HG03280 (cell line): ENCODE data around the gene CELF4.
A peak's percentile ranks its signal among the peaks of the same experiment; 100 is the strongest.

Experiments
- ATAC-seq: cut with Tn5 transposase; IDR thresholded peaks from one replicate; pipeline ENCODE4 v1.9.1; 2021; ENCODE audit warnings: mild to moderate bottlenecking, moderate library complexity; ENCODE audit not compliant: unreplicated experiment

CELF4 gene

DNA sequence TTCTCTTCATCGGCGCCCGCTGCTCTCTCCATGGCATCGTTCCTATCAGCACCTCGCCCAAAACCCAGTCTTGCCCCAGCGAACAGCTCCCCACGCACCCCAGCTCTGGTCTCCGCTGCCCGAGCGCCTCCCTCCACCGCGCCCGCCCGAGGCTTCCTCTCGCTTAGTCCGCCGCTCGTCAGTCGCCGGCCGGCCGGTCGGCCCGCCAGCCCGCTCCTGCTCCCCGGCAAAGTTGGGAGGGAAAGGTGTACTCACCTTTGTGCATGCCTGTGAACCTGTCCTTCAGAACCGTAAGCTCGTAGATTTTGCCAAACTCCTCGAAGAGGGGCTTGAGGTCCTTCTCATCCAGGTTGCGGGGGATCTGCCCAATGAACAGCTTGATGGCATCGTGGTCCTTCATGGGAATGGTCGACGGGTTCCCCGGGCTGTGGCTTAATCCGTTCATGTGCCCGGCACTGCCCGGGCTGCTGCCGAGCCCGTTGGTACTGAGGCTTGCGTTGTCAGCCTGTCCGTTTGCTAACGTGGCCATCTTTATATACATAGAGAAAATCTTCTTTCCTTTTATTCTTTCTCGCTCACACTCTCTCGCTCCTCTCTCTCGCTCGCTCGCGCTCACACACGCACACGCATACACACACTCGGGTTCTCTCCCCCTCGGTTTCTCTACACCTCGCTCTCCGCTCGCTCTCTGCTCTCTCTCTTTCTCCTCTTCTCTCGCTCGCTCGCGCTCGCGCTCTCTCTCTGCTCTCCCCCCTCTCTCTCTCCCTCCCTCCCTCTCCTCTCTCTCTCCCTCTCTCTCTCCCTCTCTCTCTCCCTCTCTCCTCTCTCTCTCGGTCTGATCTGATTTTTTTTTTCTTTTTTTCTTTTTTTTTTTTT, at the start of gene CELF4:
CELF4 (minus strand) TSS at position 698 of the 876 bp plus-strand sequence.
- ATAC-seq = no peak

DNA sequence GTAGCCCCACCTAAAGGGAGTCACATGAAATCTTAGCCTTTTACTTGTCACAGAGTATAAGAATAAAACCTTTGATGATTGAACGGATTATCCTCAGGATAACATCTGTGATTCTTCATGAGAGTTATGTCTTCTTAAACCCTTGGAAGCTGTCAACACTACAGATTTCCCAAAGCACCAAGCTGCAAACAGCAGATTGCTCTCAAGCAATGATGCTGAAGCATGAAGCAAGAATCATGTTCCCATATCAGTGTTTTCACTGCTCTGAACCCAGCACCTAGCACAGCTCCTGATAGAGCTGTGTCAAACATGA, 47.6 kb upstream of the CELF4 start:
- no peak for ATAC-seq

DNA sequence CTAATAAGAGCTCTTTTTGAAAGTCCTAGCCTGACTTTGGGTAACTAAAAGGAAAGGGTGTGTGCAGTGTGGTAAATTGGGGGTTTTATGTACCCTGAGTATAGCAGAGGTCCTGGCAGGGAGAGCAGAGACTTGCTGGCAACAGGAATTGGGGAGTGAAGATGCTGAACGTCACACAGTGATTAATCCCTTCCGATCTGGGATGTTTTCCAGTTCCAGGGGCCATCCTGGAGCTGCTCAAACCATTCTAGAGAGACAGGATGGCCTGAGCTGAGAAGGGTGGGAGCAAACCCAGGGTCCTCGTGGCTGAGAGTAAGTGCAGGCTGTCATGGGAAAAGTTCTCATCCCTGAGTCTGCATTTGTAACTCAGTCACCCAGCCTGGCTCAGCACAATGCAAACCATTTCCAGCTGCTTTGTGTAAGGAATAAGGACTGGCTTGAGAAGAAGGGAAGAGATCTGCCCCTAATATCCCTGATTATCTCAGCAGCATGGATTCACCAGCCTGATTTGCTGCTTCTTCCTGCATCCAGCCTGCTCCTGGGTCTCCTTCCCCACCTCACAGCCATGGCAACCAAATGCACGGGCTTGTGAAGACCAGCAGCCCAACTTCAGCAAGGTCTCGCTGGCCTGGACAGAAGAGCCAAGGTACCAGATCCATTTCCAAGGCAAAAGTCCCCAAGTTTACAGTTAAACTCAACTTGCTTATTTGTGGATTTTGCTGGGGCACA, 47.1 kb upstream of the CELF4 start:
- ATAC-seq = no peak

DNA sequence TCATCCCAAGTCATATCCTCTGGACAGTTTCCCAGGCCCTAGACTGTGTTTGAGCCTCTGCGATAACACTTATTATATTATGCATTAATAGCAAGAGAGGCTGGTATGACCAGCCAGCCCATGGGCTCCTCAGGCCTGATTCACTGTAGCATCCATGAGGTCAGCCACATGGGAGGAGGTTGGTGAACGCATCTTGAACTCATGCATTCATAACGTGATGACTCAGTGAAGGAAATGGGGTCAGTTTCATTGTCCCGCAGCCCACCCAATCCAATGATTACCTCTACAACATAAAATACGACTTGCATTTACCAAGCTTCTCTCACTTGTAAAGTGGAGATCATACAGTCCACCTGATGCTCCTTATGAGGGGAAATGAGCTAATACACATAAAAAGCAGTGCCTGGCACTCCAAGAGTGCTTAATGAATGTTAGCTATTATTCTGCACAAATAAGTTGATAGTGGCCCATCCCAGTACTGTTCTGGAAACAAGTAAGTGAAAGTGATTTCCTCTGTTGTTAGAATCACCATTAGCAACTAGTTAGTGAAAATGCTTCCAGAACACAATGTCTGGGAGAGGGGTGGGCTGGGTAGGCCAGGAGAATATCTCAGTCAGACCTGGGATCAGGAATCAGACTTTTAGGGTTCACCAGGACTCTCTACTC, 46.1 kb upstream of the CELF4 start:
- no peak for ATAC-seq

DNA sequence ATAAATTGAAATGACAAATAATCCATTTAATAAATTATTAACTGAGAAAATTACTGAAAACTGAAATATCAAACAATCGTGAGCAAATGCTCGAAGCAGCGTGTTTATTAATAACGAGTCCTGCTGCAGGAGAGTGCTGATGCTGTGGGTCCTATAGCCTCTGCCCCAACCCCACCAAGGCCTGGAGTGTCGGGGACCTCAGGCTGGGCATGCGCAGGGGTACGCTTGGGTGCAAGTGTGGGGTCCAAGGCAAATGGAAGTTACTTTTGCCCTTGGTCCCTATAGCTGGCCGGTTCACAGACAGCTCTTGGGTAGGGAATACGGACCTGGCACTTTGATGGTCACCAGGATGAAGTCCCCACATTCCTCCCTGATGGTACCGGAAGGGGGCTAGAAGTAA, 43.3 kb upstream of the CELF4 start:
- no peak for ATAC-seq

DNA sequence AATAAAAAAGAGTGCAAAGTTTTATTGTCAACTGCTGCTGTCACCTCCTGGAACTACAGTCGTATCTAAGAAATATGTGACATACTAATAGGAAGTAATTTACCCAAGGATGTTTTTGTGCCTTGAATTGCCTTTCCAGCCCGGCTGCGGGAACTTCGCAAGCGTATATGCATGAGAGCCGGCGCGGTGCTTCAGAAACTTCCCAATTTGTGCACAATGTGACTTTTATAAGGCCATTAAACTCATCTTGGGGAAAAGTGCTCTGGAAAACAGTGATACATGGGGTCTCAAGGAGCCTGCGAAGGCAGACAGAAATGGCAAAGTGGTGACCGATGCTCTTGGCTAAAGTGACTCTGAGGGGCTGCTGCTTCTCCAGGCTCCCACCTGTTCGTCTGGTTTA, 41.7 kb upstream of the CELF4 start:
- no peak for ATAC-seq

DNA sequence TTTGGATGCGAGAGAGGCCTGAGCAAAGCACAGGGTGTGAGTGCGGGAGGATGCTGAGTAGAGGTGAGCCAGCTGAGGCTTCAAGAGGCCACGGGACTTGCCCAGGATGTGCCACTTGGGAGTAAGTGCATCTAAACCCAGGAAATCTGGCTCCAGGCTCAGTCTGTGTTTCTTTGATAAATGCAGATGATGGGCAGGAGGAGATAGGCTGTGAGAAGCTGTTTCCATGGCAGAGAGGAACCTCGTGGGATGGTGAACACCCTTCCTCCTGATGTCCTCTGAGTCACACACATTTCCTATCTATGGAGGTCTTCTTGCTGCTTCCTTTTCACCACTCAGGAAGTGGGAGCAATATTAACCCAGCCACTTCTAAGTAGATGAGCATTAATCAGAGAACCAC, 38.4 kb upstream of the CELF4 start:
- ATAC-seq = no peak

DNA sequence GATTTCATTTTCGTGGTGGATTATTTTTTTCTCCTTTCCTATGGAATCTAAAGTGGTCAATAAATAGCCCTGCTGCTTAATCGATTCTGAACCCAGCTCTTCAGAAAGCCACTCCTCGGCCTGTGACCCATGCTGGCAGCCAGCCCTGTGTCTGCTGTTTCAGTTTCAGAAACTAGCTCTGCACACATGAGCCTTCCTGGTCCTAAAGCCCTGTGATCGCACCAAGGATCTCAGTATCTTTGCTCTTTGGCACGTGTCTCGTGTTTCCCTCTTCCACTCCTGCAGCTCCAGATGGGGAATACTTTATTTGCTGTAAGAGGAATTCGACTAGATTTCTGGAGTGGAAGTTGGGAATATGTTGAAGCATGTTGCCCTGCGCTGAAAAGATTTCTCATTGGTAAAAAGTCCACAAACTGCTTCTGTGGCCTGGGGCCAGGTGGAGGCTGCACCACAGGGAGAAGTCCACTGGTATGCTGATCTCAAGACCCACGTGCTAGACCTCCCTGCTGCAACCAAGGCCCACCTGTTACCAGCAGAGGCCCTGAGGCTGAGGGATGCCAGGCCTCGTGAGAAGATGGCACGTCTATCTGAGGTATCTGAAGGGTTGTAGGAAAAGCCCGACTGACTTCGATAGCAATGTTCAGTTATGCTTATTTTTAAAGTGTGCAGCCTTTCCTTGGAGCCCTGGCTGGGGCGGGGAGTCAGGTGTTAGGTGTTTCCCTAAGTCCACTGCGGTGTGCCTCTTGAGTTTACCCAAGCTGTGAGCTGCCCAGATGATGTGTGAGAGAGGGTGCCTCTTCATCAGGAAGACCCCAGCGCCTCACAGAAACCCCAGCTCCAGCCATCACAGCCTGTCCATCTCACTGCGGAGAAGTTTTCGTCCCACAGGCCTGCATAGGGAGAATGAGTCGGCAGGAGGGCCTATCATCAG, 33.6 kb upstream of the CELF4 start:
- no peak for ATAC-seq

DNA sequence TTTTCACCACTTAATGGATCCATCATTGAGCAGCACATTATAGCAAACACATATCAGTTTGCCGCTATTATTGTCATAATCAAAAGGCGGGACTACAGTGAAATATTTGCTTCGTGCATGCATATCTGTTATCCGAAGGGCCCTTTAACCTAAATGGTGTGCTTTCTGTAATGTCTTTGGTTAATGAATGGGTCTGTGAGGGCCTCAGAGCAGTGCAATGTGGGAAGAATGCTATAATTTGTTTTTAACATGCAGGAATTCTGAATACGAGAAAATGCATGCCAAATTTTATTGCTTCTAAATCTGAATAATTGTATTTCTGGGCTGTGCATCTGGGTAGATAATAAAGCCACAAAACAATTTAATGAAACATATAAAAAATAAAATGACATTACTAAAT, 32.8 kb upstream of the CELF4 start:
- ATAC-seq = no peak

DNA sequence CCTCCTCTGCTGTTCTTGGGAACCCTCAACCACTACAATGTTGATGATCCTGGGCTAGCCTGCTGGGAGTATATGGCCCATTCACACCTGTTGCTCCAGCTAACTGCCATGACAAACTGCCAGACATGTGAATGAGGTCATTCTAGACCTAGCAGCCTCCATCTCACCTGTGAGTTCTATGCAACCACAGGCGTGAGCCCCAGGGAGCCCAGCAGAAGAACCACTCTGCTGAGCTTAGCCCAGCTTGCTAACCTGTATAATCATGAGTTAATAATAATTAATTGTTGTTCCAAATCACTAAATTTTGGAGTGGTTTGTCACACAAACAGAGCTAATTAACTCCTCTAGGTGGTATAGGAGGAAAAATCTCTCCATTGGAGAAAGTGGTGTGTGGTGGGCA, 24.7 kb upstream of the CELF4 start:
- no peak for ATAC-seq

DNA sequence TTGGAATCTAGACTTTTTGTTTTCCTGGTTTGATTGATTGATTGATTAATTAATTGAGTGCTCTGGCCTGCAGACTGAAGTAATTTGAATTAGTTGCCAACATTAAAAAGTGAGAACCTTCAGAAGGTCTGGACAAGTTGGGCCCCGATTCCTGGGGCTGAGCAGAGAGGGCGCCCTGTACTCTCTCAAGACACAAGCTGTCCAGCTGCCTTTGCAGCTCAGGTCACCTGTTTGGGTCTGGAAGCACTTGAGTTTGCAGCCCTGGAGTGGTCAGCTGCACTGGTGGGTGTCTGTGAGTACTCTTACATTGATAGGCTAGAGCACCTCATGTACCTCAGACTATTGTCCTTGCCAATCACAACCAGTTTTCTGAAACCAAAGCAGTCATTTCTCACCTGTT, 22.7 kb upstream of the CELF4 start:
- no peak for ATAC-seq

DNA sequence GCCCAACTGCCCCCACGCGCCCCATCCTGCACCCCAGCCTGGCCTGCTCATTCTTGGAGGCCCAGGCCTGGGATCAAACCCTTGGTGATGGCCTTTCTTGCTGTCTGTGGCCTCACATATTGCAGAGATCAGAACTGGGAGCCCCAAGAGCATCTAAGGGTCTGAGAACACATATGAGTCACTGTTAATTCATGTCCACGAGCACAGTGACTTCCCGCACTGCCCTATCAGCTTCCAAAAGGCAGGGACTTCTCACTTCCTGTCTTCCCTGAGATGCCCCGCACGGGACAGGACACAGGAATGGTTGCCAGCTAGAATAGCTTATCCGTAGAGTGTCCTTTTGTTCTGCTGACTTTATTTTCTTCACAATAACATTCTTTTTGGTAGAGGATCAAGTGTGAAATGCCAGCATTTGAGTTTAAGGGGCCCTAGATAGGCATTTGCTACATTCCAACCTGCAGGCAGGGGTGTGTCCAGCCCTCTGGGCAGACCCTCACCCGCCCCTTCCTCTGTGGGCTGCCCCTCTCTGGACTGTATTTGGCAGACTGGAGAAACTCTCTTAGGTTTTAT, 21.1 kb upstream of the CELF4 start:
- no peak for ATAC-seq

DNA sequence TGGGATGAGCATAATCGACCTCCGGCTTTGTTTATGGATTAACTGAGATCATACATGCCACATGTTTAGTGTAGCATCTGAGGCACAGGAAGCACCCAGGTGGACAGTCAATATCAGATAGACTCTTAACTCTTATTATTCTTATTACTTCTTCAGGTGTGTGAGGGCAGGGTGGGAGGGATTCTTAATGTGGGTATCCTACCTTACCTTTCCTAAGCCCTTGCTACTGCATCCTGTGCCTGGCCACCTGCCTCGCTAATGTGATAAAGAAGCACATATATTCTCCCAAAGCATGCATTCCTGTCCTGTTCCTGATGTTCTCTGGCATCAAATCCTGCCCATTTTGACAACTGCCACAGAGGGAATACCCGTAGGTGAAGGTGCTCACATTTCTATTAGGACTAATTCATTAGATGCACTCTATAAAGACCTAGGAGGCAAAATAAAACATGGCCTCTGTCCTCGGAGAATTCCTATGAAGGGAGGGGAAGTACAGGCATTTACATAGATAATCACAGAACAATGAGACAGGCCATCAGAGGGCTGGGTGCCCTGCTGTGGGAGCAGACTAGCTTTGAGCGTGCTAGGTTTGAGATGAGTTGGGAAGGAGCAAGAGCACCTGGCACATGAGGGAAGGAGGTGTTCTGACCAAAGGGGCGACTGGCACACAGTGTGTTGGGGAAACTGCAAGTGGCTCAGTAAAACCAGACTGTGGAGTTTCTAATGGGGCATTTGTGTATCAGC, 19.5 kb upstream of the CELF4 start:
- ATAC-seq = no peak

DNA sequence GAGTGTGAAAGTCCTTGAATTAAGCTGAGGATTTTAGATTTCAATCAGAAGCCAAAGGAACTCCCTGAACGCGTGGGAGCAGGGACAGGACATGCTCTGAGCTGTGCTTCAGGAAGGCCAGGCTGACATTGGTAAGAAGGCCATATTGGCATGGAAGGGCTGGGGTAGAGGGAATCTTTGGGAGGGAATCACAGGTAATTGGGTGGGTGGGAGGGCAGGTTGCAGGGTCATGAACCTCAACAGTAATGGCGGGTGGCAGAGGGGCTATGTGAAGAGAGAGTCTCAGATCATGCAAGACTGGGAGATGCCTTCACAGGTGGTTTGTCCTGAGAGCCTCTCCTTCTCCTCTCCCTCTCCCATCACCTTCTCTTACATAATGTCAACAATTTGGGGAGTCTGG, 18.6 kb upstream of the CELF4 start:
- no peak for ATAC-seq

DNA sequence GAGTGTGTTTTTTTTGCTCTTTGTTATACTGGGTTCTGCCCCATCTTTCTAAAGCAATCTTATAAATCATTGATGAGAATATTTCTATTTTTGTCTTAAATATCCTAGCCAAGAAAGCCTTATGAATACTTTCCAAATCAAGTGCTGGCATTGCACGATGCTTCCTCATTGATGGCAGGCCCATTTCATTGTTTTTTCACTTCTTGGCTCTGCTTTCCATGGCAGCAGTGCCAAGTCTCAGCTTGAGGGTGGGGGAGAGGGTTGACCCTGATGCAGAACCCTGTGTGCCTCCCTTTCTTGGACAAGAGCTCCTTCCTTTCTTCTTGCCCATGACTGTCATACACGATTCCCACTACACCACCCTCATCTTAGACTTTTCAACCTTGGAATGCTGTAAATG, 16.7 kb upstream of the CELF4 start:
- no peak for ATAC-seq

DNA sequence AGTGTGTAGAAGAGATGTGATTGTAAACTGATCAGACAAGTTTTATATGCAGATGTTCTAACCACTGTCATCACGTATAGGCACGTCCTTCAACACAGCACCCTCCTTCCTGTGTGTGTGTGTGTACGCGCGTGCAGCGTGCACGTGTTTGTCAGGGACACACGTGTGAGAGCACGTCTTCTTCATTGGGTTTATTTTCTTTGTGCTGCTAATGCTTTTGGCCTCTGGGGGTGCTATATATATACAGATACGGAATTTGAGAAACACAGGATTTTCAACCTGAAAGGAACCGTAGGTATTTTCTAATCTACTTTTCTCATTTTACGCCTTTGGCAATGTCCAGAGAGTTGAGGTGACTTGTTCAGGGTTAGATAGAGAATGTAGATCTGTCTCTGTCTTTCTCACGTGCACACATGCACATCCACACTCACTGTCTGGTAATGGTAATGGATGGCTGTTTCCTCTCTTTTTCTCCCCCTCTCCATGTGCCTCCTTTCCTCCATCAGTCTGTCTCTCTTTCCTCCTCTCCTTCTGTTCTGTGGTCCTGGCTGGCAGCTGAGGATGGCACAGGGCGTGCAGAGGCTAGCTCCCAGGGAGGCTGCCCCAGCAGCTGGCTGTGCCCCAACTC, 13.4 kb upstream of the CELF4 start:
- ATAC-seq = peak; percentile 64

DNA sequence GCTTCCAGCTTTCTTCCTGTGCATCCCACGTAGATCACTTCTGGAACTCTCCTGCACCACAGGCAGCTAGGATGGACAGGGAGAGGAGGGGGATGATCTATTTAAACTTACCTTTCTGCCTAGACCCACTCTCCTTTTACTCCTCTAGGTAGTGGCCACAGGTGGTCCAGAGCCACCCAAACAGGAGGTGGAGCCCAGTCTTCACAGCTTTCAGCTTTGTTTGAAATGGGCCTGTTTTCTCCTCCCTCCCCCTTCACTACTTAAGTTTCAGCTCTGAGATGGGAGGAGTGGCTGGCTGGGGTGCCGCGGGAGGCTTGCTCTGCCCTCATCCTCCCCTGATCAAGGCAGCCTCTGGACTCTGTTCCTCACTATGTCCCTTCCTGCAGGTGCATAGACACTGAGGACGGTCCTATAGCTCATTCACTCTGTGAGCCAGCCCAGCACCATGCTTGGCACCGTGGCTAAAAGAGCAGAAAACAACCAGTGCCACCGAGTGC, 12.6 kb upstream of the CELF4 start:
- ATAC-seq = no peak

DNA sequence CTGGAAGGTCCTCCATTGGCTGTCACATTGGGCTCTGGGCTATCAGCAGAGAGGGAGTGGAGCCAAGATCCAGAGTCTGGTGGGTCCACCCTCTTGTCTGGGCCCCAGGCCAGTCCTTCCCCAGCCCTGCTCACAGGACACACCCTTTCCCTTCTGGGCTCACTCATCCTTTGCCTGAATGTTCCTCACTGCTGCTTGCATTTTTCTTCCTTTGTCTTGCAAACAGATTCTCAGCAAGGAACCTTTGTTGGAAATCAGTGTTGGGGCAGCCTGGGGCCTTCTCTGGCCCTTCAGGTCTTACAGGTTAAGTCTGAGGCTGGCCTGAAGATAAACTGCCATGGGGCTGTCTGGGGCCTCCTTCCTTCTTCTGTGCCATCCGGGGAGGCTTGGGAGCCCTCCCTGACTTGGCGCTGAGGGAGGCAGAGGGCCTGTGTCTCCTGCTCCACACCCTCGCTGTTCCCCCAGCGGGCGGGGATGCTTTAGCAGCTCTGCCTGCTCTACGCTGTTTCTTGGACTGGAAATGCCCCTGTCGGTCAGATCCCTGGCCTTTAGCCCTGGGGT, 11.5 kb upstream of the CELF4 start:
- no peak for ATAC-seq

DNA sequence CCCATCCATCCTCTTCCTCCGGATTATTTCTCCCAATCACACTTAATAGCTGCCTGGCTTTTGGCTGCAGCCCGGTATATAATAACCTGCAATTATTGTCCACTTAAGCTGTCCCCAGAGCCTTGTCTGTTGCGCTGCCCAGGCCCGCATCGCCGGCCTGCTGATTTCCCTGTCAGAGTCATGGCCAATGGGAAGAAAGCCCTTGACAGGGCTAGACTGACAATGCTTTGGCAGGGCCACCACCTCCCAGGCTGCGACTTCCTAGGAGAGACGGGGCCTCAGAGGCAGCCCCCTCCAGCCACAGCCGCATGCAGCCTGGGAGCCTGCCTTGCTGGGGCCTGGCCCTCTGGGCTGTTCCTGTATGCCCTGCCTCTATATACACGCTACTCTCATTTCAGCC, 10.0 kb upstream of the CELF4 start:
- ATAC-seq = no peak
